OCI-LY7 (cell line): ENCODE measurements around the gene SNRNP27. TPM values are rescaled to one million over a fixed set of nuclear protein-coding genes. Genes with fewer than 3 reads are reported as not detected.
"Not testable (repeated sequence)": the region's sequence is repeated elsewhere in the genome, so short reads cannot be mapped to it uniquely, and the experiment has no call there.

Experiments used
- BruUV-seq: library from RNA; stranded (reverse); fragments of 400-500 nt; replicated peaks from 2 replicates; lab custom pipeline; 2021; lab: Mats Ljungman, UMichigan
- CTCF ChIA-PET: fragments of 300-600 bp; sonication (Branson Sonifier 250); formaldehyde crosslinking; loops from one replicate; lab custom pipeline; 2022; ENCODE audit warnings: antibody characterized with exemption; ENCODE audit not compliant: unreplicated experiment; lab: Charles Lee
- POLR2A ChIA-PET: fragments of 300-600 bp; sonication (Branson Sonifier 250); formaldehyde crosslinking; loops from one replicate; lab custom pipeline; 2022; ENCODE audit warnings: antibody characterized with exemption; lab: Charles Lee
- DNase-seq: peaks from one replicate; pipeline ENCODE4 v3.0.0-alpha.2; 2015; ENCODE audit warnings: low spot score
- H2AFZ ChIP-seq: fragments of 200-600 bp; sonication (generic), shearing (Covaris generic); 2 replicates; pipeline ENCODE4 v1.6.1; 2014; ENCODE audit warnings: mild to moderate bottlenecking, antibody characterized with exemption, low read length, moderate library complexity
- H3K27ac ChIP-seq: fragments of 200-600 bp; sonication (generic); 2 replicates; pipeline ENCODE4 v1.5.1; 2014; ENCODE audit warnings: mixed run types, low read depth, mild to moderate bottlenecking, moderate library complexity, low read length, inconsistent platforms; ENCODE audit not compliant: poor library complexity, severe bottlenecking
- H3K36me3 ChIP-seq: fragments of 200-600 bp; sonication (generic); 2 replicates; pipeline ENCODE4 v1.6.1; 2014; ENCODE audit warnings: mild to moderate bottlenecking, antibody characterized with exemption, low read length, moderate library complexity, mixed read lengths; ENCODE audit not compliant: insufficient read depth
- H3K4me1 ChIP-seq: fragments of 200-600 bp; sonication (generic); 2 replicates; pipeline ENCODE4 v1.5.1; 2014; ENCODE audit warnings: mild to moderate bottlenecking, low read length; ENCODE audit not compliant: insufficient read depth, poor library complexity, severe bottlenecking
- H3K4me2 ChIP-seq: fragments of 200-600 bp; sonication (generic); 2 replicates; pipeline ENCODE4 v1.6.1; 2014; ENCODE audit warnings: mild to moderate bottlenecking, low read length
- H3K4me3 ChIP-seq: fragments of 200-600 bp; sonication (generic); 2 replicates; pipeline ENCODE4 v1.5.1; 2014; ENCODE audit warnings: mild to moderate bottlenecking, low read depth, low read length; ENCODE audit not compliant: poor library complexity, severe bottlenecking
- H3K79me2 ChIP-seq: fragments of 200-600 bp; sonication (generic); 2 replicates; pipeline ENCODE4 v1.6.1; 2016; ENCODE audit warnings: low read depth, mild to moderate bottlenecking, low read length, moderate library complexity, mixed read lengths; ENCODE audit not compliant: insufficient read depth
- H3K9me2 ChIP-seq: fragments of 200-600 bp; sonication (generic); 2 replicates; pipeline ENCODE4 v1.6.1; 2016; ENCODE audit warnings: mild to moderate bottlenecking, low read length, mixed read lengths; ENCODE audit not compliant: insufficient read depth
- H3K9me3 ChIP-seq: fragments of 200-600 bp; sonication (generic); 2 replicates; pipeline ENCODE4 v1.6.1; 2014; ENCODE audit warnings: mild to moderate bottlenecking, mixed run types, low read length, mixed read lengths
- H4K20me1 ChIP-seq: fragments of 200-600 bp; sonication (generic); 2 replicates; pipeline ENCODE4 v1.6.1; 2014; ENCODE audit warnings: mild to moderate bottlenecking, antibody characterized with exemption, low read length, moderate library complexity, mixed read lengths; ENCODE audit not compliant: insufficient read depth
- EZH2phosphoT487 ChIP-seq: fragments of 200-600 bp; sonication (generic); IDR thresholded peaks from 2 replicates; pipeline ENCODE4 v1.6.1; 2018; ENCODE audit warnings: low read depth, borderline replicate concordance, mild to moderate bottlenecking, mixed run types, antibody characterized with exemption, low read length, moderate library complexity, mixed read lengths
- intact Hi-C: fragments of 100-400 bp; cut with micrococcal nuclease; formaldehyde crosslinking; loops from one replicate; pipeline ENCODE4 v1.10.0; 2022; ENCODE audit not compliant: unreplicated experiment
- total RNA-seq, 2 experiments: library from RNA; depleted of rRNA in 1 of 2; stranded (reverse); fragments of >200 nt in 1 of 2; shearing (Covaris generic) in 1 of 2; gene quantifications; 2 replicates each; pipeline ENCODE4 v1.2.3, GENCODE V29; 2014 to 2022
- TF ChIP-seq, protein P1 (sequence below): fragments of 200-600 bp; sonication (generic); conservative IDR thresholded peaks from 2 replicates; pipeline ENCODE4 v1.5.1; 2014; ENCODE audit warnings: mild to moderate bottlenecking, antibody characterized with exemption, low read length, moderate library complexity, mixed read lengths

The SNRNP27 gene
- total RNA-seq, 2 experiments from 2014 or later = 42.2 to 76.0 TPM

DNA sequence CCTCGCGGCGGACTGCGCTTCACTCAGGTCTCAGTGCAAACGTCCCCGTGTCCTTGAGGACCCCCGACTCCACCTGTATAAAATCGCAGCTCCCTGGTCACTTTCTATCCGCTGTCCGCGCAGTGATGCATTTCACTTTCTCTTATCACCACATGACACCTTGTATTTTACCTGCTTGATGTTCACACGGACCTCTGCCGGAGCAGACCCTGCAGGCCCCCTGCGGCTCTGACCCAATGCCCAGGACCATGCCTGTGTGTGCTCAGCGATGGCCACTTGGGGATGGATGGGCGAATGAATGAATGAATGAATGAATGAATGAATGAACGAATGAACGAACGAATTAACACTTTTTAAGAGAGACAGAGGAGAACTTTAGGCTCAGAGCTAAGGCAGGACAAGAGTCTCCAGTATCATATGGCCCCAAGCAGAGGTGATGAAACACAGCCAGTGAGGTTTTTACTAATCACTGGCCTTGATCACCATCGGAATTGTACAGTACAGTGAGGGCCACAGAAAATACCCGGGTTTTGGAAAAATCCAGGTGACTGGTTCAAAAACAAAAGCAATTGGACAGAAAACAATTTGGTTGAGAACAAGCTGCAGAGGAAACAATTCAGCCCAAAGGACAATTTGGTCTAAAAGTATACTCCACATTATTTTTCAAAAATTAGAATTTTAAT lies 55.3 kb downstream of the SNRNP27 start:
- Histone ChIP-seq H3K79me2 (no peaks in the 10 kb centered on the region), H3K9me3 (no peaks in the 10 kb centered on the region), H3K4me2 (no peak overlapping the region), H3K4me1 (peaks cover 17% of the 10 kb centered on the region), H4K20me1 (no peaks in the 10 kb centered on the region), H2AFZ (no peak overlapping the region), H3K27ac (no peak overlapping the region), H3K36me3 (no peaks in the 10 kb centered on the region), H3K4me3 (no peak overlapping the region), H3K9me2 (no peaks in the 10 kb centered on the region)
- intact Hi-C loops = no loop called here
- ChIA-PET POLR2A (no interaction called here), CTCF (no interaction called here)
- BruUV-seq = no TSS peak
- DNase-seq = no peak
- TF ChIP-seq, protein P1, sequence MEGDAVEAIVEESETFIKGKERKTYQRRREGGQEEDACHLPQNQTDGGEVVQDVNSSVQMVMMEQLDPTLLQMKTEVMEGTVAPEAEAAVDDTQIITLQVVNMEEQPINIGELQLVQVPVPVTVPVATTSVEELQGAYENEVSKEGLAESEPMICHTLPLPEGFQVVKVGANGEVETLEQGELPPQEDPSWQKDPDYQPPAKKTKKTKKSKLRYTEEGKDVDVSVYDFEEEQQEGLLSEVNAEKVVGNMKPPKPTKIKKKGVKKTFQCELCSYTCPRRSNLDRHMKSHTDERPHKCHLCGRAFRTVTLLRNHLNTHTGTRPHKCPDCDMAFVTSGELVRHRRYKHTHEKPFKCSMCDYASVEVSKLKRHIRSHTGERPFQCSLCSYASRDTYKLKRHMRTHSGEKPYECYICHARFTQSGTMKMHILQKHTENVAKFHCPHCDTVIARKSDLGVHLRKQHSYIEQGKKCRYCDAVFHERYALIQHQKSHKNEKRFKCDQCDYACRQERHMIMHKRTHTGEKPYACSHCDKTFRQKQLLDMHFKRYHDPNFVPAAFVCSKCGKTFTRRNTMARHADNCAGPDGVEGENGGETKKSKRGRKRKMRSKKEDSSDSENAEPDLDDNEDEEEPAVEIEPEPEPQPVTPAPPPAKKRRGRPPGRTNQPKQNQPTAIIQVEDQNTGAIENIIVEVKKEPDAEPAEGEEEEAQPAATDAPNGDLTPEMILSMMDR = no peak
- TF ChIP-seq EZH2phosphoT487 = no peak

DNA sequence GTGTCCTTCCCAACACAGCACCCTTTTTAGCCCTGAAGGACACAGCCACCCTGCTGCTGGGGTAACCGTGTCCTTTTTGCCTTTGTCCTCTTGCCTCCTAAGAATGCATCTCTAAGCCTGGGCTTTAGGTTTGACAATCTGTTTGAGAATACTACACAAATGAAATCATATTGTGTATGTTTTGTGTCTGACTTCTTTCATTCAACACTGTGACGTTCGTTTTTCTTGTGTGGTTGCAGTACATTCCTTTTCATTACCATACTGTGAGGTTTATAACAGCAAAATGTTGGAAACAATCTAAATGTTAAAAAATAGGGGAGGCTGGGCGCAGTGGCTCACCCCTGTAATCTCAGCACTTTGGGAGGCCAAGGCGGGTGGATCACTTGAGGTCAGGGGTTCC lies 56.5 kb downstream of the SNRNP27 start:
- H3K9me2 ChIP-seq = no peaks in the 10 kb centered on the region
- peaks cover 17% of the 10 kb centered on the region for H3K4me1 ChIP-seq
- no peak overlapping the region for H3K4me2 ChIP-seq
- intact Hi-C loops = no loop called here
- POLR2A ChIA-PET = no interaction called here
- H3K4me3 ChIP-seq = no peak overlapping the region
- TF ChIP-seq, protein P1 = no peak
- TF ChIP-seq EZH2phosphoT487 = no peak
- no peak overlapping the region for H2AFZ ChIP-seq
- no TSS peak for BruUV-seq
- H4K20me1 ChIP-seq = no peaks in the 10 kb centered on the region
- no peaks in the 10 kb centered on the region for H3K79me2 ChIP-seq
- no peaks in the 10 kb centered on the region for H3K36me3 ChIP-seq
- no peaks in the 10 kb centered on the region for H3K9me3 ChIP-seq
- CTCF ChIA-PET = no interaction called here
- H3K27ac ChIP-seq = no peak overlapping the region
- no peak for DNase-seq

DNA sequence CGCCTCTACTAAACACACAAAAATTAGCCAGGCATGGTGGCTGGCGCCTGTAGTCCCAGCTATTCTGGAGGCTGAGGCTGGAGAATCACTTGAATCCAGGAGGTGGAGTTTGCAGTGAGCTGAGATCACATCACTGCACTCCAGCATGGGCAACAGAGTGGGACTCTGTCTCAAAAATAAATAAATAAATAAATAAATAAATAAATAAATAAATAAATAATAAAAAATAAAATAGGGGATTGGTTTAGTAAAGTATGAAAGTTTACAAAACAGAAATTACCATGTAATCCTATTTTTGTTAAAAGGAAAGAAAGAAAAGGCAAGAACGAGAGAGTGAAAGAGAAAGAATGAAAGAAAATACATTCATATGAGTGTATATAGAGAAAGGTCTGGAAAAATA lies 56.9 kb downstream of the SNRNP27 start:
- BruUV-seq, DNase-seq, intact Hi-C loops, H3K4me3 ChIP-seq, H4K20me1 ChIP-seq, H3K9me3 ChIP-seq, CTCF ChIA-PET, H3K79me2 ChIP-seq, H3K36me3 ChIP-seq, H3K27ac ChIP-seq, H2AFZ ChIP-seq, H3K4me2 ChIP-seq, H3K9me2 ChIP-seq: not testable (repeated sequence)
- POLR2A ChIA-PET = interaction anchor here (0.6 kb wide), 1 partner anchor 24 kb away, joined by 3 read pairs; no protein-coding TSS in a partner anchor
- peaks cover 17% of the 10 kb centered on the region for H3K4me1 ChIP-seq
